GM18505 (cell line): Measurements from ENCODE around the gene NOP16.

Experiments used
- ATAC-seq: cut with Tn5 transposase; IDR thresholded peaks from one replicate; pipeline ENCODE4 v1.9.1; 2021; ENCODE audit not compliant: unreplicated experiment
- POLR2A ChIP-seq: IDR thresholded peaks from 4 replicates; pipeline ENCODE4 v1.6.1; 2011; ENCODE audit warnings: borderline replicate concordance; ENCODE audit not compliant: insufficient read depth, insufficient read length; ENCODE audit errors: extremely low read depth

Gene NOP16

GRCh38 chr5:176405656-176406435, 17.4 kb upstream of the NOP16 start:
- TF ChIP-seq POLR2A, result no peak
- ATAC-seq, result no peak

- no peak for ATAC-seq
- no peak for TF ChIP-seq POLR2A
Observed at GRCh38 chr5:176401281-176402205, 13.1 kb upstream of the NOP16 start.

- TF ChIP-seq POLR2A, result no peak
- no peak for ATAC-seq
Observed at GRCh38 chr5:176400382-176401156, 12.2 kb upstream of the NOP16 start.

DNA sequence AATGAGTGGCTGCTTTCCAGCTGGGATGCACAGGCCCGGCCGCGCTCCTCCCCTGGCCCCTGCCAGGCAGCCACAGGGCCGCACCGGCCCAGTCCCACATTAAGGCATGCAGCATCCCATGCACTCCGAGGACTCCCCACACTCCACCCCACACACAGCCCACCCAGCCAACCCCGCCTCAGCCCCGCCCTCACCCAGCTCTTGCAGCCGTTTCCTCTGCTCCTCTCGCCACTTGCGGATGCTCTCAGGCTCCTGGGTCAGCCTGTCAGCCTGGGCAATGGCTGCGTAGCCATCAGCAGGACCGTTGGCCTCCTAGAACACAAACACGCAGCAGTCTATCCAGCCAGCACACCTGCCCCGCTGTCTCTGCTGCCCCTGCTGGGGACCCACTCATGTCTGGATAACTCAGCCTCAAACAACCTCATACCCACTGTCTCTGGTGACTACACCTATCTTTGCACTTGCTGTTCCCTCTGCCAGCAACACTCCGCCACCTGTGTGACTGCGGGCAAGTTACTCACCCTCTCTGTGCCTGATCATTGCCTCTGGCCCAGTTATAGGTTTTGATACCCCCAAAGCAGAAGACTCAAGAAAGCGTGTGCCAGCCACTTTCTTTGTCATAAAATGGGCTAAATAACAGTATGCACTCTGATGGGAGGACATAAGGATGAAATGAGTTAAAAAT, 9.5 kb upstream of the NOP16 start:
- TF ChIP-seq POLR2A, result no peak
- no peak for ATAC-seq

- no peak for ATAC-seq
- TF ChIP-seq POLR2A, result no peak
Observed at GRCh38 chr5:176396330-176396729, 7.9 kb upstream of the NOP16 start.

- TF ChIP-seq POLR2A, result no peak
Observed at GRCh38 chr5:176394881-176395675, 6.7 kb upstream of the NOP16 start.

GRCh38 chr5:176394096-176394495, 5.7 kb upstream of the NOP16 start:
- ATAC-seq, result no peak
- TF ChIP-seq POLR2A, result no peak

More at GRCh38 chr5:176394881-176395675, 6.7 kb upstream of the NOP16 start:
- no peak for ATAC-seq

DNA sequence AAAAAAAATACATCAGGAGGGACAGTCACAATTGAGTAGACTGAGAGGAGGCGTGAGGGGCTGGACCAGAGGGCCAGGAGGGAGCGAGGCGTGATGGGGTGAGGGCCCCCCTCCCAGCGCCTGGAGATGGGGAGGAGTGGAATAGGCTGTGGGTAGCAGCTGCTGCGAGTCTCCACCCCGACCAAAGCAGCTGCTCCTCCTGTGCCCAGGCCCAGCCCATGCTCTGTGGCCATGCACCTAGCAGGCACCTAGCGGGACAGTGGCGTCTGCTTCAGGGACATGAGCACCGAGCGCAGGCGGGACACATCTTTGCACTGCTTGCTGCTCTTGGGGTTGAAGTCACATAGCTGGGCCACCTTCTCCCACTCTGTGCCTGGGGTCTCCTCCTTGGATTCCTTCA, 4.1 kb upstream of the NOP16 start:
- no peak for ATAC-seq
- no peak for TF ChIP-seq POLR2A

DNA sequence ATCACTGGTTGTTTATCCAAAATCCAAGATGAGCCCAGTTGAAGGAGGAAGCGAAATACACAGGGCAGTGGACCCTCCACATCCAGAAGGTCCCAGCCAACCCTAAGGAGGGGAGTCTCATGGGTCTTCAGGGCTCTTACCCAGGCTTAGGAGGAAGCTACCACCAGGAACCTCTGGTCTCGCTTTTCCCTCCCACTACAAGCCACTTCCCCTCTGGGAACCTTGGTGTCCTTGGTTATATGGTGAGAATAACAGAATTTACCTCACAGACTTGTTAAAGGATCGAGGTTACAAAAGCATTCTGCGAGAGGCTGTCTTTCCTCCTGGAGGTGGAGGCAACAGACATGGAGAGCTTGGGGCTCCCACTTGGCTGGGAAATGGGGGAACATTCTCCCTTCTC, 3.6 kb upstream of the NOP16 start:
- ATAC-seq, result no peak
- TF ChIP-seq POLR2A, result no peak

GRCh38 chr5:176391479-176391878, 3.1 kb upstream of the NOP16 start:
- no peak for ATAC-seq
- TF ChIP-seq POLR2A, result no peak

DNA sequence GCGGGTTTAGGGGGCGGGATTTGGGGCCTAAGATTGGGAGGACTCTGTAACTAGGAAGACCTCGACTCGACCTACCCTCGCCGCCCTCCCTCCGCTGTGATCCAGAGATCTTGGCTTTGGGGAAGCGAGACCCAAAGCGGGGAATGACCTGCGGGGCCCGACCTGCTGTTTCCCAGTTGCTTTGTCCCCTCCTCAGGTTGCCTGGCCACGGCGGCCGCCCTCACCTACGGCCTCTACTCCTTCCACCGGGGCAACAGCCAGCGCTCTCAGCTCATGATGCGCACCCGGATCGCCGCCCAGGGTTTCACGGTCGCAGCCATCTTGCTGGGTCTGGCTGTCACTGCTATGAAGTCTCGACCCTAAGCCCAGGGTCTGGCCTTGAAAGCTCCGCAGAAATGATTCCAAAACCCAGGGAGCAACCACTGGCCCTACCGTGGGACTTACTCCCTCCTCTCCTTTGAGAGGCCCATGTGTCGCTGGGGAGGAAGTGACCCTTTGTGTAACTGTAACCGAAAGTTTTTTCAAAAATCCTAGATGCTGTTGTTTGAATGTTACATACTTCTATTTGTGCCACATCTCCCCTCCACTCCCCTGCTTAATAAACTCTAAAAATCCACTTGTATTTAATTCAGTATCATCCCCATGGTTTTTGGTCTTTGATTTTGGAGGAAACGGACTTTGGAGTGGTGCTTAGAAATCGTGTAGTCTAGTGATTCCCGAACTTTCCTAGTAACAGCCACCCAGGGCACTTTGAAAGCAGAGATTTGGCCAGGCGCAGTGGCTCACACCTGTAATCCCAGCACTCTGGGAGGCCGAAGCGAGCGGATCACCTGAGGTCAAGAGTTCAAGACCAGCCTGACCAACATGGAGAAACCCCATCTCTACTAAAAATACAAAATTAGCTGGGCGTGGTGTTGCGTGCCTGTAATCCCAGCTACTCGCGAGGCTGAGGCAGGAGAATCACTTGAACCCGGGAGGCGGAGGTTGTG, 1.0 kb upstream of the NOP16 start:
- TF ChIP-seq POLR2A, result peak; percentile 83
- peak; percentile 35 for ATAC-seq
